ENCODE results near the gene CTIF. TPM values are rescaled to one million over a fixed set of nuclear protein-coding genes. Genes with fewer than 3 reads are reported as not detected.

Gene CTIF
- total RNA-seq, 1 donor from 2014 or later: 60.0 TPM

DNA sequence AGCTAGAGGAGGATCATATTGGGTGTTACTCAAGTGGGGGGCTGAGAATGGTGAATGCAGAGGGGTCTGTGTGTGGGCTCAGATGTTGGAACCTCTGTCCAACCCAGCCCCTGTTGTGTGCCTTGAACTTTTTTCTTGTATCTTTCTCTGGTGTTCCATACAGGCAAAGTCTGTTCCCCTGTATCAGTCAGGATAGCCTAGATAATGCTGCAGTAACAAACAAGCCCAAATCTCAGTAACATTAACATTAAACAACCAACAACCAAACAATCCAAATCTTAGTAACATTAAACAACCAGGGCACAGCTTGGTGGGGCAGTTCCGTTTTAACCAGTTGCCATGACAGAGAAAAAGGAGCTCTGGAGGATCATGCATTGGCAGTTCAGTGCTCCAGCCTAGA, 103.7 kb downstream of the CTIF start:
- no peak for DNase-seq
- Histone ChIP-seq H3K4me1 (peaks cover 12% of the 10 kb centered on the region), H3K4me3 (no peak overlapping the region), H3K9me3 (replicated peaks) (no peaks in the 10 kb centered on the region), H3K27me3 (ENCODE audit: low read depth) (no peaks in the 10 kb centered on the region), H3K27ac (replicated peaks) (no peak overlapping the region), H3K36me3 (peaks cover 5% of the 10 kb centered on the region)
- TF ChIP-seq, protein P1, sequence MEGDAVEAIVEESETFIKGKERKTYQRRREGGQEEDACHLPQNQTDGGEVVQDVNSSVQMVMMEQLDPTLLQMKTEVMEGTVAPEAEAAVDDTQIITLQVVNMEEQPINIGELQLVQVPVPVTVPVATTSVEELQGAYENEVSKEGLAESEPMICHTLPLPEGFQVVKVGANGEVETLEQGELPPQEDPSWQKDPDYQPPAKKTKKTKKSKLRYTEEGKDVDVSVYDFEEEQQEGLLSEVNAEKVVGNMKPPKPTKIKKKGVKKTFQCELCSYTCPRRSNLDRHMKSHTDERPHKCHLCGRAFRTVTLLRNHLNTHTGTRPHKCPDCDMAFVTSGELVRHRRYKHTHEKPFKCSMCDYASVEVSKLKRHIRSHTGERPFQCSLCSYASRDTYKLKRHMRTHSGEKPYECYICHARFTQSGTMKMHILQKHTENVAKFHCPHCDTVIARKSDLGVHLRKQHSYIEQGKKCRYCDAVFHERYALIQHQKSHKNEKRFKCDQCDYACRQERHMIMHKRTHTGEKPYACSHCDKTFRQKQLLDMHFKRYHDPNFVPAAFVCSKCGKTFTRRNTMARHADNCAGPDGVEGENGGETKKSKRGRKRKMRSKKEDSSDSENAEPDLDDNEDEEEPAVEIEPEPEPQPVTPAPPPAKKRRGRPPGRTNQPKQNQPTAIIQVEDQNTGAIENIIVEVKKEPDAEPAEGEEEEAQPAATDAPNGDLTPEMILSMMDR (IDR thresholded peaks at IDR 0.05; ENCODE audit: borderline replicate concordance): no peak
- intact Hi-C loops (cut with micrococcal nuclease): no loop called here

DNA sequence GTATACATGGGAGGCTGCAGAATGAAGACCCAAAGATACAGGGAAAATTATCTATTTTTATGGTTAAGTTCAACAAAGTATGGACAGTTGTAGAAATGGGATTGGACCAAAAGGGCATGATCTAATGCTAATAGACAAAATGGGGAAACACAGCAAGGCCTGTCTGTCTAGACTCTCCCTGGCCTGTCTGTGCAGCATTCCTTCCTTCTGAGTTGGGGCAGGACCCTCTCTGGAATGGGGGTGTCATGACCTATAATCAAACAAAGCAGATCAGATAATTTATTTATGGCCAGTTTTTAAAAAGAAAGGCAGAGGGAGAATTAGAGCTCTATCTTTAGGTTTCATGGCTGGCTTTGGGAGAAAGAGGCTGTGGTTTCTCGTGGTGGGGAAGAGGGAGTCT, 104.4 kb downstream of the CTIF start:
- Histone ChIP-seq H3K36me3 (peaks cover 5% of the 10 kb centered on the region), H3K27me3 (ENCODE audit: low read depth) (no peaks in the 10 kb centered on the region), H3K4me3 (no peak overlapping the region), H3K27ac (replicated peaks) (no peak overlapping the region), H3K9me3 (replicated peaks) (no peaks in the 10 kb centered on the region), H3K4me1 (peaks cover 12% of the 10 kb centered on the region)
- no peak for DNase-seq
- intact Hi-C loops (cut with micrococcal nuclease): no loop called here
- TF ChIP-seq, protein P1 (IDR thresholded peaks at IDR 0.05; ENCODE audit: borderline replicate concordance): no peak

DNA sequence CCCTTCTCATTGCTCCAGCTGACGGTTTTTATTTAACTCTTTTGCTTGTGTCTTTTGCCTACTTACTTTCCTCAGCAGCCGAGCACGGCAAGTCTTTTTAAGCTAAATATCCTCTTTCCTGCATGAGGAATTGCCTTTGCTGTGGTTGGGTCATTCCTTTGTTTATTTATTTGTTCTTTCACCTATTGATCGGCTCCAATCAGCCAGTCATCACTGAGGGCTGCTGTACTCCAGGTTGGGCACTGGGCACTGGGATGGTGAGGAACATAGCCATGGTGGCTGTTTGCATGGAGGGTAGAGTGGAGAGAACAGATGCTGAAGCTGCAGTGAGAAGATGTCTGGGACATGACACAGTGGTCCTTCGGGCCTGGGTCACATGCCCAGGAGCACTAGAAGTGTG, 105.2 kb downstream of the CTIF start:
- Histone ChIP-seq H3K9me3 (replicated peaks) (no peaks in the 10 kb centered on the region), H3K4me3 (no peak overlapping the region), H3K27ac (replicated peaks) (no peak overlapping the region), H3K27me3 (ENCODE audit: low read depth) (no peaks in the 10 kb centered on the region), H3K4me1 (peaks cover 10% of the 10 kb centered on the region), H3K36me3 (peaks cover 5% of the 10 kb centered on the region)
- DNase-seq: no peak
- TF ChIP-seq, protein P1 (IDR thresholded peaks at IDR 0.05; ENCODE audit: borderline replicate concordance): no peak
- intact Hi-C loops (cut with micrococcal nuclease): no loop called here

DNA sequence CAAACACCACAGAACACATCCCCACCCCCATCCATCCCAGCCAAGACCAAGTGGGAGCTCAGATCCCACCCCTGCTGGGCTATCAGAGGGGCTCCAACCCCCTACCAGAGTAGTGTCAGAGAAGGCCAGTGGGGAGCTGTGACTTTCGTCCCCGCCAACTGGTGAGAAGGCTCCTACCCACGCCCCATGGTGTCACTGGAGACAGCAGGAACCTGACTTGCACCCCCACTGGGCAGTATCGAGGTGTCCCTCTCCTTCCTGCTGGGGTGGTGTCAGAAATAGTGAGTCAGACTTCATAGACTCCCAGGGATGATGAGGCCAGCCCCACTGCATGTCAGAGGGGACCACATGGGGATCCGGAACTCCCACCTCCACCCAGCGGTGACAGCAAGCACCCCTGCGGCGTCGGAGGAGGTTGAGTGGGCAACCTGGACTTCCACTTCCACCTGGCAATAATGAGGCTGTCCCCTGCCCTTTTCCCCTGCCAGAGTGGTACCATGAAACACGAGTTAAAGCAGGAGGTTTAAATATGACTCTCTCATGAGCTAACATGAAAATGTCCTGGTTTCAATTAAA, 106.7 kb downstream of the CTIF start:
- DNase-seq: no peak
- intact Hi-C loops (cut with micrococcal nuclease): no loop called here
- Histone ChIP-seq H3K36me3 (peaks cover 4% of the 10 kb centered on the region), H3K4me1 (no peaks in the 10 kb centered on the region), H3K27ac (replicated peaks) (no peak overlapping the region), H3K4me3 (no peak overlapping the region), H3K9me3 (replicated peaks) (no peaks in the 10 kb centered on the region), H3K27me3 (ENCODE audit: low read depth) (no peaks in the 10 kb centered on the region)
- TF ChIP-seq, protein P1 (IDR thresholded peaks at IDR 0.05; ENCODE audit: borderline replicate concordance): no peak

DNA sequence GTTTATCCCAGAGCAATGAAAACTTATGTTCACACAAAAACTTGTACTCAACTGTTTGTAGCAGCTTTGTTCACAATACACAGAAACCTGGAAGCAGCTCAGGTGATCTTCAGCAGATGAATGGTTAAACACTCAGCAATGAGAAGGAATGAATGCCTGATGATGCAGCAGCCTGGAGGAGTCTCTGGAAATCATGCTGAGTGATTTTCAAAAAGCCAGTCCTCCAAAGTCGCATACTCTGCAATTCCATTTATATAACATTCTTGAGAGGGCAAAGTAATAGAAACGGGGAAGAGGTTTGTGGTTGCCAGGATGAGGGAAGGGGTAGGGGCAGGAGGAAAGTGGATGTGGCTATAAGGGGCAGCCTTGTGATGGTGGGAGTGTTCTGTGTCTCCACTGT, 108.1 kb downstream of the CTIF start:
- Histone ChIP-seq H3K27me3 (ENCODE audit: low read depth) (no peaks in the 10 kb centered on the region), H3K4me3 (no peak overlapping the region), H3K4me1 (no peaks in the 10 kb centered on the region), H3K36me3 (no peaks in the 10 kb centered on the region), H3K9me3 (replicated peaks) (no peaks in the 10 kb centered on the region), H3K27ac (replicated peaks) (no peak overlapping the region)
- intact Hi-C loops (cut with micrococcal nuclease): no loop called here
- DNase-seq: no peak
- TF ChIP-seq, protein P1 (IDR thresholded peaks at IDR 0.05; ENCODE audit: borderline replicate concordance): no peak

Measured in left ventricle myocardium inferior (tissue), 1 donor.